Mesenchymal stem cell (in vitro differentiated cells and primary cell): Measurements from ENCODE around the gene SMAD3.

Source experiments
- DNase-seq: peaks from one replicate; pipeline ENCODE4 v3.0.0-alpha.2; 2013
- H2AFZ ChIP-seq: one replicate; pipeline ENCODE4 v1.6.1; 2013; ENCODE audit warnings: low read depth, mild to moderate bottlenecking, control low read depth, inconsistent platforms, low read length, moderate library complexity
- H2AK5ac ChIP-seq: 2 replicates; pipeline ENCODE4 v1.6.1; 2013; ENCODE audit warnings: low read length, moderate library complexity, mild to moderate bottlenecking, inconsistent platforms; ENCODE audit not compliant: severe bottlenecking
- H2BK120ac ChIP-seq: one replicate; pipeline ENCODE4 v1.6.1; 2013; ENCODE audit warnings: low read depth, mild to moderate bottlenecking, inconsistent platforms, low read length, moderate library complexity
- H2BK12ac ChIP-seq, 2 experiments: one replicate each; pipeline ENCODE4 v1.6.1; 2013; ENCODE audit warnings: inconsistent platforms in 2 of 2, low read length in 2 of 2, mild to moderate bottlenecking in 2 of 2, moderate library complexity in 2 of 2, control low read depth in 1 of 2
- H2BK15ac ChIP-seq: one replicate; pipeline ENCODE4 v1.6.1; 2013; ENCODE audit warnings: mild to moderate bottlenecking, low read depth, inconsistent platforms; ENCODE audit not compliant: poor library complexity, severe bottlenecking
- H2BK5ac ChIP-seq: 2 replicates; pipeline ENCODE4 v1.6.1; 2013; ENCODE audit warnings: low read depth, mild to moderate bottlenecking, low read length, control low read depth, inconsistent platforms; ENCODE audit not compliant: poor library complexity, severe bottlenecking
- H3K14ac ChIP-seq, 2 experiments: one replicate each; pipeline ENCODE4 v1.6.1; 2013; ENCODE audit warnings: inconsistent platforms in 2 of 2, low read length in 2 of 2, control low read depth in 1 of 2, mild to moderate bottlenecking in 1 of 2, moderate library complexity in 1 of 2
- H3K18ac ChIP-seq, 2 experiments: one replicate each; pipeline ENCODE4 v1.6.1; 2013; ENCODE audit warnings: inconsistent platforms in 2 of 2, low read length in 2 of 2, control low read depth in 1 of 2, low read depth in 1 of 2, mild to moderate bottlenecking in 1 of 2
- H3K23ac ChIP-seq, 2 experiments: one replicate each; pipeline ENCODE4 v1.6.1; 2013; ENCODE audit warnings: inconsistent platforms in 2 of 2, low read length in 2 of 2, mild to moderate bottlenecking in 2 of 2, moderate library complexity in 2 of 2, control low read depth in 1 of 2
- H3K27ac ChIP-seq: 2 replicates; pipeline ENCODE4 v1.5.1; 2013; ENCODE audit warnings: mild to moderate bottlenecking, moderate library complexity, low read length, control low read depth, inconsistent platforms; ENCODE audit not compliant: poor library complexity, severe bottlenecking
- H3K27me3 ChIP-seq, 2 experiments: 2 replicates each; pipeline versions ENCODE4 v1.6.1 to v1.7.0; 2013; ENCODE audit warnings: low read length in 2 of 2, mild to moderate bottlenecking in 2 of 2, moderate library complexity in 2 of 2, control low read depth in 1 of 2, inconsistent platforms in 1 of 2; ENCODE audit not compliant: control insufficient read depth in 1 of 2, insufficient read depth in 1 of 2
- H3K36me3 ChIP-seq, 2 experiments: 2 replicates each; pipeline versions ENCODE4 v1.6.1 to v1.7.0; 2013; ENCODE audit warnings: low read length in 2 of 2, control low read depth in 1 of 2, inconsistent platforms in 1 of 2, low read depth in 1 of 2, mild to moderate bottlenecking in 1 of 2; ENCODE audit not compliant: insufficient read depth in 2 of 2, control insufficient read depth in 1 of 2
- H3K4ac ChIP-seq, 2 experiments: one replicate each; pipeline ENCODE4 v1.6.1; 2013; ENCODE audit warnings: inconsistent platforms in 2 of 2, low read length in 2 of 2, mild to moderate bottlenecking in 2 of 2, moderate library complexity in 2 of 2, control low read depth in 1 of 2, low read depth in 1 of 2
- H3K4me1 ChIP-seq: 2 replicates; pipeline ENCODE4 v1.6.1; 2013; ENCODE audit warnings: low read depth, low read length, control low read depth; ENCODE audit not compliant: control insufficient read depth, insufficient read depth
- H3K4me2 ChIP-seq: 2 replicates; pipeline ENCODE4 v1.6.1; 2013; ENCODE audit warnings: low read length, mild to moderate bottlenecking, inconsistent platforms; ENCODE audit not compliant: poor library complexity, severe bottlenecking
- H3K4me3 ChIP-seq, 2 experiments: 2 replicates each; pipeline versions ENCODE4 v1.5.1 to v1.7.0; 2013; ENCODE audit warnings: low read length in 2 of 2, mild to moderate bottlenecking in 2 of 2, control low read depth in 1 of 2, low read depth in 1 of 2; ENCODE audit not compliant: insufficient read depth in 1 of 2
- H3K79me1 ChIP-seq: replicated peaks from 2 replicates; pipeline ENCODE4 v1.6.1; 2013; ENCODE audit warnings: mild to moderate bottlenecking, control low read depth, low read length, inconsistent platforms; ENCODE audit not compliant: poor library complexity, severe bottlenecking
- H3K9ac ChIP-seq: 2 replicates; pipeline ENCODE4 v1.7.0; 2013; ENCODE audit warnings: mild to moderate bottlenecking, low read length, moderate library complexity
- H3K9me3 ChIP-seq: 2 replicates; pipeline ENCODE4 v1.7.0; 2013; ENCODE audit warnings: mild to moderate bottlenecking, low read length; ENCODE audit not compliant: control insufficient read depth
- H4K8ac ChIP-seq: one replicate; pipeline ENCODE4 v1.6.1; 2013; ENCODE audit warnings: inconsistent platforms, mild to moderate bottlenecking, low read length, moderate library complexity
- H4K91ac ChIP-seq: one replicate; pipeline ENCODE4 v1.6.1; 2013; ENCODE audit warnings: mild to moderate bottlenecking, low read length, inconsistent platforms
- WGBS: methylation state at CpG from one replicate; pipeline ENCODE4 v1.1.7; 2013; ENCODE audit warnings: mixed read lengths; 5-methylcytosine and 5-hydroxymethylcytosine counted together

Gene SMAD3

DNA sequence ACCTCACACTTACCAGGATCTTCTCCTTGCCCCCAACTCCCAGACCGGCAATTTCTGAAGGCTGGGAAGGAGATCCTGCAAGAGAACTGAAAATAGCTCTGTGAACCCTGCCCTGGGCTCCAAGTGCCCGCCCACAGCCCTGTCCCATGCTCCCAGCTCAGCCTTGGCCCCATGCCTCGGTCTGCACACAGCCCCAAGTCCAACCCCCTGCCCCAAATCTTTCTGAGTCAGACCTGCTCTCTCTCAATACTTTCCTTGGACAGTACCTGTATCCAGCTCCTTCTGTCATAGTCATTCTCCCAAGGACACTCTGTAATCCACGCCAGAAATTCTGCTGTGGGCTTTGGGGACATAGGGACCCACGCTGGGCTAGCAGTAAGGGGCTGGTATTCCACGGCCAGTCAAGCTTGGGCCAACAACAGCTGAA lies 6.3 kb upstream of the SMAD3 start:
- Histone ChIP-seq H3K18ac (peak overlapping the region in 1 of 2 experiments; percentile 35), H3K27ac (no peak overlapping the region), H3K36me3 (no peaks in the 10 kb centered on the region), H4K91ac (no peak overlapping the region), H3K9me3 (no peaks in the 10 kb centered on the region), H2BK12ac (no peak overlapping the region), H3K4me3 (no peak overlapping the region), H2AK5ac (no peak overlapping the region), H2AFZ (no peak overlapping the region), H4K8ac (no peak overlapping the region), H3K4me2 (no peak overlapping the region), H2BK120ac (no peak overlapping the region), H3K4ac (no peak overlapping the region), H3K23ac (no peak overlapping the region), H3K79me1 (no peaks in the 10 kb centered on the region), H3K4me1 (peaks cover 3% of the 10 kb centered on the region), H2BK5ac (no peak overlapping the region), H3K9ac (no peak overlapping the region), H3K14ac (no peak overlapping the region), H2BK15ac (no peak overlapping the region), H3K27me3 (no peaks in the 10 kb centered on the region)
- DNase-seq = no peak
- WGBS = 86% methylated on average over 6 of the region's 6 CpGs

DNA sequence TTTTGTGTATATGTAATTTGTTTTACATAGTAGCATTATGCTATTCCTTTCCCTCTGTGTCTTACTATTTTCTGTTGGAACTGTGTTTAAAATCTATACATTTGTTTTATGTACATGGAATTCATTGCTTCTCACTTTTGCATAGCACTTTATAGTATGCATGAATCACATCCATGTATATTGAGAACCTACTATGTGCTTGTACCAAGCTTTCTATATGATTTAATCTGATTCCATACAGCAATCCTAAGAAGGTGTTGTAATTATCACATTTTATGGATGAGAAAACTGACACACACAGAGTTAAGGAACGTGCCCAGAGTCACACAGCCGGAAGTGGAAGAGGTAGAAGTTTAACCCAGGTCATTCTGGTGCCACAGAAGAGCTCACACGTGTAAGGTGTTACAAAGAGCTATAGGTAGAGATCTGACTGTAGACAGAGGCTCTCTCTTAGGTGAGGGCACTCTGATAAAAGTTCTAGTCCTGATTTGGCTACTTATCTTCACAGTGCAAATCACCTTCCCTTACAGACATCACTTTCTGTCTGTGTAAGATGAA lies 3.5 kb upstream of the SMAD3 start:
- 93% methylated on average over 3 of the region's 3 CpGs for WGBS
- Histone ChIP-seq H2BK12ac (no peak overlapping the region), H2BK120ac (no peak overlapping the region), H3K4me3 (no peak overlapping the region), H4K91ac (no peak overlapping the region), H3K14ac (no peak overlapping the region), H2AFZ (no peak overlapping the region), H3K27ac (no peak overlapping the region), H3K18ac (no peak overlapping the region), H3K79me1 (peaks cover 5% of the 10 kb centered on the region), H3K4me1 (peaks cover 6% of the 10 kb centered on the region), H3K9ac (no peak overlapping the region), H2BK15ac (no peak overlapping the region), H3K9me3 (no peaks in the 10 kb centered on the region), H3K4me2 (no peak overlapping the region), H3K27me3 (no peaks in the 10 kb centered on the region), H3K4ac (no peak overlapping the region), H2BK5ac (no peak overlapping the region), H3K23ac (no peak overlapping the region), H4K8ac (no peak overlapping the region), H2AK5ac (no peak overlapping the region), H3K36me3 (no peaks in the 10 kb centered on the region)
- DNase-seq = no peak

DNA sequence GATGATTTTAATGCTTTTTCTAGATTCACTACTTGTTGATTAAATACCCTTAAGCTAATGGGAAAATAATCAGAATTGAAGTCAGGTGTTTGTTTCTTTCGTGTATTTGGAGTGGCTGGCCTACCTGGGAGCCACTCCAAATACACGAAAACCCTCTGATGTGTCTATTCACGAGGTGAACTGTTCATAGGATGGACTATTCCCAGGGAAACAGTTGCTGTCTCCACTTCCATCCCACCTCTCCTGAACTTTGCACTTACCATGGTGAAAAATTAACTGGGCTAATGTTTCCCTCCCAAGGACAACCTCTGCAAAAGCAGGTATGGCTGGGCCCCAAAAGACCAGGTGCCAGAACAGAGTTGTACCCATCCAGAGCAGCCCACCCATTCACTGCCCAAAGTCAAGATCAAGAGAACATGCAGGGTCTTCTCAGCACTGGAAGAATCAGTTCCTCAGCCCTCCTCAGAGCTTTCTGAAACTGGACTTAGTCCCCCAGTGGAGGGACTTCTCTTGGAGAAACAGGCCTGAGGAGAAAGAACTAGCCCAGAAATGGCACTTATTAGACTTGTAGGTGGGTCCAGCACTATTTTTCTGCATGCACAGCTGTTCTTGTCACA lies 2.9 kb upstream of the SMAD3 start:
- no peak overlapping the region for H3K23ac ChIP-seq
- no peaks in the 10 kb centered on the region for H3K27me3 ChIP-seq
- no peak for DNase-seq
- H3K79me1 ChIP-seq = peaks cover 5% of the 10 kb centered on the region
- 87% methylated on average over 3 of the region's 3 CpGs for WGBS
- no peak overlapping the region for H2AK5ac ChIP-seq
- H2BK120ac ChIP-seq = no peak overlapping the region
- no peak overlapping the region for H3K27ac ChIP-seq
- no peak overlapping the region for H4K8ac ChIP-seq
- no peaks in the 10 kb centered on the region for H3K9me3 ChIP-seq
- no peak overlapping the region for H2BK12ac ChIP-seq
- H3K4me1 ChIP-seq = peaks cover 11% of the 10 kb centered on the region
- H2BK5ac ChIP-seq = no peak overlapping the region
- no peak overlapping the region for H3K4me2 ChIP-seq
- H3K36me3 ChIP-seq = no peaks in the 10 kb centered on the region
- no peak overlapping the region for H2AFZ ChIP-seq
- H3K4ac ChIP-seq = no peak overlapping the region
- H2BK15ac ChIP-seq = no peak overlapping the region
- H3K4me3 ChIP-seq = no peak overlapping the region
- no peak overlapping the region for H3K9ac ChIP-seq
- no peak overlapping the region for H4K91ac ChIP-seq
- H3K14ac ChIP-seq = no peak overlapping the region
- H3K18ac ChIP-seq = no peak overlapping the region

DNA sequence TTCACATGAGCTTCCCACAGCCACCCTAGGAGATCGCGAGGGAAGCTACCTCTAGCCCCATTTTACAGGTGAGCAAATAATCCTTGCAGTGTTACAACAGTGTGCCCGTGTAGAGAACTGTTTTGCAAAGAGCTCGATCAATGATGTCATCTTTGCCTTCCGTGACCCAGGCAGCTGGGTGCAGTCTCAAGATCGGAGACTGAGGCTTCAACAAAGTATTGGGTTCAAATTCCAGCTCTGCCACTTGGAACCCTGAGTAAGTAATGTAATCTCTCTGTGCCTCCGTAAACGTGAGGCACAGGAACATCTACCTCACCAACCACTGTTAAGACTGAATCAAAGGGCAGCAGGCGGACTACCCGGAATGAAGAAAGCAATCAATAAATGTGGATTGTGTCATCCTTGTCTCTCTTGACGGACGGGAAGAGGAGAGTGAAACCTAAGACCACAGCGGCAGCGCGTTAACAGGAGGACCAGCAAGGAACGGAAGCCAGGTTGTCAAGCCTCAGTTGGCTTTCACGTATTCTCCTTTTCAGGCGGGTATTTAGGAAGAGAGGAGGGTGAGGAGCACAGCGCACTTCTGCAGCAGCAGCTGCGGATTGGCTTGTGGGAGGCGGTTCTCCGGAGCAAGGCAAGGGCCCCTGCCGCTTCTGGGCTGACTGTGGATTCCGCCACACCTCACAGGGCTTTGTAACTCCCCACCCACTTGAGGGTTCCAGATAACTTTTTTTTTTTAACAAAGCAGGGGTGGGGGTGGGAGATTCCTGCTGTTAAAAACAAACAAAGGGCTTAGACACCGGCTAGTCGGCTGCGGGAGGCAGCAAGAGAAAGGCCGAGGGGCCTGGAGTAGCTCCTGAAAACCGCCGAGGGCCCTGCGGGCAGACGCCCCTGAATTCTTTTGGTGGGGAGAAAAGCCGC lies 1.5 kb upstream of the SMAD3 start:
- Histone ChIP-seq H3K4ac (no peak overlapping the region), H2BK12ac (peak overlapping the region; percentile 3 to 15), H2BK120ac (peak overlapping the region; percentile 21), H4K8ac (peak overlapping the region; percentile 22), H3K18ac (peak overlapping the region; percentile 14 to 16), H3K9me3 (no peaks in the 10 kb centered on the region), H3K27me3 (no peaks in the 10 kb centered on the region), H3K36me3 (no peaks in the 10 kb centered on the region), H2BK15ac (no peak overlapping the region), H3K79me1 (peaks cover 5% of the 10 kb centered on the region), H3K4me2 (peak overlapping the region; percentile 77), H3K4me3 (peak overlapping the region in 1 of 2 experiments; percentile 66), H2BK5ac (no peak overlapping the region), H2AFZ (no peak overlapping the region), H3K27ac (peak overlapping the region; percentile 13), H3K9ac (peak overlapping the region; percentile 84), H3K14ac (no peak overlapping the region), H3K23ac (no peak overlapping the region), H3K4me1 (peaks cover 20% of the 10 kb centered on the region), H4K91ac (no peak overlapping the region), H2AK5ac (no peak overlapping the region)
- peak; percentile 80 for DNase-seq
- WGBS = 14% methylated on average over 28 of the region's 33 CpGs
